ENCODE results near the gene ZNF506. TPM values are rescaled to one million over a fixed set of nuclear protein-coding genes. Genes with fewer than 3 reads are reported as not detected.

Gene ZNF506
- total and polyA plus RNA-seq, 7 experiments from 2014 or later = 20.4 to 93.9 (median 44.8) TPM

GRCh38 chr19:19743176-19743575, 78.4 kb downstream of the ZNF506 start:
- no peak for ATAC-seq
- H3K4me1 ChIP-seq (ENCODE audit: control insufficient read depth in 2 of 2, insufficient read depth in 2 of 2, low read length in 2 of 2) = no peaks in the 10 kb centered on the region
- H3K9me3 ChIP-seq (ENCODE audit: control insufficient read depth in 2 of 3, low read length in 3 of 3) = no peaks in the 10 kb centered on the region
- peaks cover 0 to 4% (median 0%) of the 10 kb centered on the region in 11 donors for H3K9me3 Mint-ChIP-seq
- H3K4me1 Mint-ChIP-seq = no peaks in the 10 kb centered on the region
- H3K4me3 Mint-ChIP-seq = no peak overlapping the region
- H3K4me3 ChIP-seq (ENCODE audit: low read length) = no peak overlapping the region
- intact Hi-C loops (cut with micrococcal nuclease) = no loop called here
- POLR2A ChIA-PET = no interaction called here
- CTCF ChIA-PET = no interaction called here
- H3K27ac ChIP-seq (ENCODE audit: low read depth, low read length) = no peak overlapping the region
- no peaks in the 10 kb centered on the region for H3K36me3 Mint-ChIP-seq
- no peak for DNase-seq
- H3K36me3 ChIP-seq (ENCODE audit: control insufficient read depth in 2 of 3, insufficient read depth in 3 of 3, low read length in 3 of 3) = no peaks in the 10 kb centered on the region
- H3K27me3 Mint-ChIP-seq = no peaks in the 10 kb centered on the region
- H3K27me3 ChIP-seq (ENCODE audit: control insufficient read depth in 2 of 2, insufficient read depth in 2 of 2, low read length in 2 of 2) = no peaks in the 10 kb centered on the region
- H3K27ac Mint-ChIP-seq = no peak overlapping the region

GRCh38 chr19:19742773-19743172, 78.8 kb downstream of the ZNF506 start:
- ChIA-PET CTCF (no interaction called here), POLR2A (interaction anchor here (0.7 kb wide), 1 partner anchor 74 kb away, joined by 3 read pairs; the partner anchor contains the start of gene ZNF101)
- no peaks in the 10 kb centered on the region for H3K4me1 ChIP-seq (ENCODE audit: control insufficient read depth in 2 of 2, insufficient read depth in 2 of 2, low read length in 2 of 2)
- no peaks in the 10 kb centered on the region for H3K27me3 Mint-ChIP-seq
- DNase-seq (no peak), ATAC-seq (no peak)
- H3K4me3 ChIP-seq (ENCODE audit: low read length) = no peak overlapping the region
- no peak overlapping the region for H3K27ac ChIP-seq (ENCODE audit: low read depth, low read length)
- intact Hi-C loops (cut with micrococcal nuclease) = no loop called here
- no peaks in the 10 kb centered on the region for H3K9me3 ChIP-seq (ENCODE audit: control insufficient read depth in 2 of 3, low read length in 3 of 3)
- H3K36me3 Mint-ChIP-seq = no peaks in the 10 kb centered on the region
- H3K9me3 Mint-ChIP-seq = peaks cover 0 to 4% (median 0%) of the 10 kb centered on the region in 11 donors
- H3K4me1 Mint-ChIP-seq = no peaks in the 10 kb centered on the region
- H3K36me3 ChIP-seq (ENCODE audit: control insufficient read depth in 2 of 3, insufficient read depth in 3 of 3, low read length in 3 of 3) = no peaks in the 10 kb centered on the region
- no peaks in the 10 kb centered on the region for H3K27me3 ChIP-seq (ENCODE audit: control insufficient read depth in 2 of 2, insufficient read depth in 2 of 2, low read length in 2 of 2)
- no peak overlapping the region for H3K4me3 Mint-ChIP-seq
- no peak overlapping the region for H3K27ac Mint-ChIP-seq

Other genes with a start within 250 kb of the ZNF506 start
- gene PBX4, start 203.1 kb downstream of the ZNF506 start, total RNA-seq = 10 to 100 TPM; 22.6 to 42.7 (median 42.0) TPM
- gene PBX4, start 203.1 kb downstream of the ZNF506 start, polyA plus RNA-seq = 1 to 10 TPM; 3.8 to 9.2 TPM
- 10 to 100 TPM; 64.4 to 91.7 (median 75.0) TPM for gene LPAR2, start 193.5 kb downstream of the ZNF506 start, total RNA-seq
- 10 to 100 TPM; 16.5 to 43.2 TPM for gene LPAR2, start 193.5 kb downstream of the ZNF506 start, polyA plus RNA-seq
- 100 to 1,000 TPM in 3 of 5 experiments, 10 to 100 TPM in 2; 97.2 to 141 (median 109) TPM for gene GMIP, start 178.1 kb downstream of the ZNF506 start, total RNA-seq
- gene GMIP, start 178.1 kb downstream of the ZNF506 start, polyA plus RNA-seq = 10 to 100 TPM; 32.9 to 68.6 TPM
- gene ATP13A1, start 158.1 kb downstream of the ZNF506 start, total RNA-seq = 100 to 1,000 TPM in 2 of 5 experiments, 10 to 100 TPM in 3; 86.5 to 138 (median 98.9) TPM
- 10 to 100 TPM; 22.2 to 52.7 TPM for gene ATP13A1, start 158.1 kb downstream of the ZNF506 start, polyA plus RNA-seq
- 100 to 1,000 TPM in 2 of 5 experiments, 10 to 100 TPM in 3; 67.8 to 202 (median 74.9) TPM for gene ZNF101, start 152.9 kb downstream of the ZNF506 start, total RNA-seq
- 100 to 1,000 TPM; 113 to 143 TPM for gene ZNF101, start 152.9 kb downstream of the ZNF506 start, polyA plus RNA-seq
- gene ZNF14, start 88.6 kb downstream of the ZNF506 start, total RNA-seq = 10 to 100 TPM in 4 of 5 experiments, 1 to 10 TPM in 1; 7.0 to 35.0 (median 30.3) TPM
- gene ZNF14, start 88.6 kb downstream of the ZNF506 start, polyA plus RNA-seq = 10 to 100 TPM; 15.6 to 17.6 TPM
- gene ZNF253, start 44.1 kb upstream of the ZNF506 start, total RNA-seq = 10 to 100 TPM in 4 of 5 experiments, 1 to 10 TPM in 1; 9.5 to 33.8 (median 14.8) TPM
- gene ZNF253, start 44.1 kb upstream of the ZNF506 start, polyA plus RNA-seq = 10 to 100 TPM in 1 of 2 donors, 1 to 10 TPM in 1; 9.8 to 16.0 TPM
- gene ZNF93, start 79.2 kb upstream of the ZNF506 start, total RNA-seq = 10 to 100 TPM in 2 of 5 experiments, 1 to 10 TPM in 3; 3.4 to 11.6 (median 7.2) TPM
- gene ZNF93, start 79.2 kb upstream of the ZNF506 start, polyA plus RNA-seq = 1 to 10 TPM; 8.7 to 9.6 TPM
- 10 to 100 TPM in 2 of 5 experiments, 1 to 10 TPM in 3; 5.3 to 13.0 (median 9.5) TPM for gene ZNF682, start 217.8 kb upstream of the ZNF506 start, total RNA-seq
- 1 to 10 TPM; 4.0 to 5.3 TPM for gene ZNF682, start 217.8 kb upstream of the ZNF506 start, polyA plus RNA-seq

All from naive thymus-derived CD4-positive, alpha-beta T cell (primary cell).